Bronchial epithelial cell (primary cell): ENCODE data around the gene EPDR1. TPM values are rescaled to one million over a fixed set of nuclear protein-coding genes. Genes with fewer than 3 reads are reported as not detected.
A peak's percentile ranks its signal among the peaks of the same experiment; 100 is the strongest.
"Not testable (repeated sequence)": the region's sequence is repeated elsewhere in the genome, so short reads cannot be mapped to it uniquely, and the experiment has no call there.

ENCODE experiments used
- DNase-seq: peaks from one replicate; pipeline ENCODE4 v3.0.0-alpha.2; 2010; ENCODE audit warnings: low read depth
- FAIRE-seq: peaks from 2 replicates; lab custom pipeline; 2011; peaks lifted over from hg19 to GRCh38; lab: Jason Lieb, UNC
- H3K27me3 ChIP-seq: 2 replicates; pipeline ENCODE4 v1.5.1; 2011; ENCODE audit warnings: low read length; ENCODE audit not compliant: control insufficient read depth, insufficient read depth
- H3K36me3 ChIP-seq: 2 replicates; pipeline ENCODE4 v1.5.1; 2011; ENCODE audit warnings: low read length; ENCODE audit not compliant: control insufficient read depth, insufficient read depth
- H3K4me3 ChIP-seq: 2 replicates; pipeline ENCODE4 v1.5.1; 2011; ENCODE audit warnings: mild to moderate bottlenecking, low read depth, low read length, control low read depth
- CTCF ChIP-seq: IDR thresholded peaks from 2 replicates; pipeline ENCODE4 v1.5.1; 2011; ENCODE audit warnings: mild to moderate bottlenecking, moderate library complexity, low read length, control low read depth, inconsistent platforms; ENCODE audit not compliant: insufficient read depth, severe bottlenecking
- total RNA-seq: library from RNA; depleted of rRNA; stranded (reverse); fragments of >200 nt; gene quantifications from 2 replicates; pipeline ENCODE4 v1.2.1, GENCODE V29; 2014

Gene EPDR1
- total RNA-seq, 1 donor from 2014 or later: 5.3 TPM

GRCh38 chr7:37944737-37945054, 24.3 kb downstream of the EPDR1 start:
- FAIRE-seq: no peak

GRCh38 chr7:37945336-37945735, 24.9 kb downstream of the EPDR1 start:
- Histone ChIP-seq H3K36me3 (no peaks in the 10 kb centered on the region), H3K4me3 (no peak overlapping the region), H3K27me3 (no peaks in the 10 kb centered on the region)
- no peak for TF ChIP-seq CTCF
- FAIRE-seq (no peak), DNase-seq (peak; percentile 21)

More at GRCh38 chr7:37944737-37945054, 24.3 kb downstream of the EPDR1 start:
- H3K36me3 ChIP-seq: no peaks in the 10 kb centered on the region
- DNase-seq: no peak
- H3K4me3 ChIP-seq: no peak overlapping the region
- TF ChIP-seq CTCF: no peak
- no peaks in the 10 kb centered on the region for H3K27me3 ChIP-seq

- FAIRE-seq (no peak), DNase-seq (no peak)
- no peaks in the 10 kb centered on the region for H3K36me3 ChIP-seq
- TF ChIP-seq CTCF: no peak
- H3K4me3 ChIP-seq: no peak overlapping the region
- no peaks in the 10 kb centered on the region for H3K27me3 ChIP-seq
Measured at GRCh38 chr7:37947138-37947940, 26.9 kb downstream of the EPDR1 start.

GRCh38 chr7:37947941-37948210, 27.4 kb downstream of the EPDR1 start:
- FAIRE-seq (peak; percentile 52), DNase-seq (no peak)
- H3K36me3 ChIP-seq: no peaks in the 10 kb centered on the region
- no peak overlapping the region for H3K4me3 ChIP-seq
- no peaks in the 10 kb centered on the region for H3K27me3 ChIP-seq
- TF ChIP-seq CTCF: no peak

- no peak for TF ChIP-seq CTCF
- H3K27me3 ChIP-seq: no peaks in the 10 kb centered on the region
- DNase-seq (no peak), FAIRE-seq (no peak)
- H3K36me3 ChIP-seq: no peaks in the 10 kb centered on the region
- H3K4me3 ChIP-seq: no peak overlapping the region
Measured at GRCh38 chr7:37952240-37952639, 31.8 kb downstream of the EPDR1 start.

- not testable (repeated sequence) for H3K4me3 ChIP-seq, DNase-seq
Measured at GRCh38 chr7:37954217-37954616, 33.8 kb downstream of the EPDR1 start.

More at GRCh38 chr7:37954217-37954616, 33.8 kb downstream of the EPDR1 start:
- H3K36me3 ChIP-seq, H3K27me3 ChIP-seq, FAIRE-seq: not testable (repeated sequence)
